ENCODE measurements around the gene LVRN. TPM values are rescaled to one million over a fixed set of nuclear protein-coding genes. Genes with fewer than 3 reads are reported as not detected.

Gene LVRN
- polyA plus RNA-seq, 3 donors: not detected

DNA sequence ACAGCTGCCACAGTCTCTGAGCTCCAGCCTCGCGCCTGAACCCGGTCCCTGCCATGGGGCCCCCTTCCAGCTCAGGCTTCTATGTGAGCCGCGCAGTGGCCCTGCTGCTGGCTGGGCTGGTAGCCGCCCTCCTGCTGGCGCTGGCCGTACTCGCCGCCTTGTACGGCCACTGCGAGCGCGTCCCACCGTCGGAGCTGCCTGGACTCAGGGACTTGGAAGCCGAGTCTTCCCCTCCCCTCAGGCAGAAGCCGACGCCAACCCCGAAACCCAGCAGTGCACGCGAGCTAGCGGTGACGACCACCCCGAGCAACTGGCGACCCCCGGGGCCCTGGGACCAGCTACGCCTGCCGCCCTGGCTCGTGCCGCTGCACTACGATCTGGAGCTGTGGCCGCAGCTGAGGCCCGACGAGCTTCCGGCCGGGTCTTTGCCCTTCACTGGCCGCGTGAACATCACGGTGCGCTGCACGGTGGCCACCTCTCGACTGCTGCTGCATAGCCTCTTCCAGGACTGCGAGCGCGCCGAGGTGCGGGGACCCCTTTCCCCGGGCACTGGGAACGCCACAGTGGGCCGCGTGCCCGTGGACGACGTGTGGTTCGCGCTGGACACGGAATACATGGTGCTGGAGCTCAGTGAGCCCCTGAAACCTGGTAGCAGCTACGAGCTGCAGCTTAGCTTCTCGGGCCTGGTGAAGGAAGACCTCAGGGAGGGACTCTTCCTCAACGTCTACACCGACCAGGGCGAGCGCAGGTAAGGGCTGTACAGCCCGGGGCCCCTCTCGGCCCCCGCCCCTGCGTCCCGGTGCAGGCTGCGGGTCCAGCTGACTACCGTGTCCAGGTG is 509 bp downstream of the LVRN start:
- H3K27ac Mint-ChIP-seq: no peak overlapping the region
- H3K27me3 Mint-ChIP-seq (ENCODE audit: low read depth in 3 of 3): peaks cover 70 to 80% (median 75%) of the 10 kb centered on the region in 3 donors
- no peak overlapping the region for H2AFZ ChIP-seq (ENCODE audit: insufficient read depth, low read depth, low read length, poor library complexity, severe bottlenecking)
- peaks cover 13% of the 10 kb centered on the region for H3K4me1 Mint-ChIP-seq
- no peak overlapping the region for H3K27ac ChIP-seq (ENCODE audit: low read depth in 1 of 2, low read length in 2 of 2)
- H3K27me3 ChIP-seq (ENCODE audit: control insufficient read depth in 2 of 2, insufficient read depth in 2 of 2, low read length in 2 of 2): peaks cover 59 to 86% of the 10 kb centered on the region in 2 donors
- intact Hi-C loops (cut with micrococcal nuclease): no loop called here
- no peak overlapping the region for H3K9ac ChIP-seq (ENCODE audit: insufficient read depth, low read length, poor library complexity, severe bottlenecking)
- H4K20me1 ChIP-seq (ENCODE audit: insufficient read depth, low read length): no peaks in the 10 kb centered on the region
- peak overlapping the region; percentile 44 to 76 for H3K4me3 Mint-ChIP-seq
- peaks cover 0 to 15% (median 3%) of the 10 kb centered on the region in 7 donors for H3K9me3 Mint-ChIP-seq
- H3K9me3 ChIP-seq (replicated peaks in 1 of 2; ENCODE audit: control insufficient read depth in 1 of 2, insufficient read depth in 1 of 2, low read length in 2 of 2): peaks cover 0 to 29% of the 10 kb centered on the region in 2 donors
- TF ChIP-seq, protein P1, sequence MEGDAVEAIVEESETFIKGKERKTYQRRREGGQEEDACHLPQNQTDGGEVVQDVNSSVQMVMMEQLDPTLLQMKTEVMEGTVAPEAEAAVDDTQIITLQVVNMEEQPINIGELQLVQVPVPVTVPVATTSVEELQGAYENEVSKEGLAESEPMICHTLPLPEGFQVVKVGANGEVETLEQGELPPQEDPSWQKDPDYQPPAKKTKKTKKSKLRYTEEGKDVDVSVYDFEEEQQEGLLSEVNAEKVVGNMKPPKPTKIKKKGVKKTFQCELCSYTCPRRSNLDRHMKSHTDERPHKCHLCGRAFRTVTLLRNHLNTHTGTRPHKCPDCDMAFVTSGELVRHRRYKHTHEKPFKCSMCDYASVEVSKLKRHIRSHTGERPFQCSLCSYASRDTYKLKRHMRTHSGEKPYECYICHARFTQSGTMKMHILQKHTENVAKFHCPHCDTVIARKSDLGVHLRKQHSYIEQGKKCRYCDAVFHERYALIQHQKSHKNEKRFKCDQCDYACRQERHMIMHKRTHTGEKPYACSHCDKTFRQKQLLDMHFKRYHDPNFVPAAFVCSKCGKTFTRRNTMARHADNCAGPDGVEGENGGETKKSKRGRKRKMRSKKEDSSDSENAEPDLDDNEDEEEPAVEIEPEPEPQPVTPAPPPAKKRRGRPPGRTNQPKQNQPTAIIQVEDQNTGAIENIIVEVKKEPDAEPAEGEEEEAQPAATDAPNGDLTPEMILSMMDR (IDR thresholded peaks at IDR 0.05): no peak
- DNase-seq: no peak
- WGBS (ENCODE audit: insufficient coverage): 3% methylated on average over 69 of the region's 71 CpGs
- H3K36me3 Mint-ChIP-seq: peaks cover 0 to 2% of the 10 kb centered on the region in 2 donors
- H3K4me1 ChIP-seq (ENCODE audit: control insufficient read depth in 1 of 2, insufficient read depth in 2 of 2, low read length in 2 of 2): peaks cover 6 to 9% of the 10 kb centered on the region in 2 donors
- H3K4me3 ChIP-seq (replicated peaks in 1 of 3; ENCODE audit: low read depth in 2 of 3, low read length in 3 of 3): peak overlapping the region in 1 of 3 experiments; percentile 40
- H3K36me3 ChIP-seq (replicated peaks in 1 of 2; ENCODE audit: control insufficient read depth in 1 of 2, insufficient read depth in 2 of 2, low read length in 2 of 2): no peaks in the 10 kb centered on the region
- peak overlapping the region; percentile 52 for H3K4me2 ChIP-seq (replicated peaks; ENCODE audit: extremely low read depth, low read length, poor library complexity, severe bottlenecking)
- H3K79me2 ChIP-seq (ENCODE audit: insufficient read depth, low read length): no peaks in the 10 kb centered on the region

DNA sequence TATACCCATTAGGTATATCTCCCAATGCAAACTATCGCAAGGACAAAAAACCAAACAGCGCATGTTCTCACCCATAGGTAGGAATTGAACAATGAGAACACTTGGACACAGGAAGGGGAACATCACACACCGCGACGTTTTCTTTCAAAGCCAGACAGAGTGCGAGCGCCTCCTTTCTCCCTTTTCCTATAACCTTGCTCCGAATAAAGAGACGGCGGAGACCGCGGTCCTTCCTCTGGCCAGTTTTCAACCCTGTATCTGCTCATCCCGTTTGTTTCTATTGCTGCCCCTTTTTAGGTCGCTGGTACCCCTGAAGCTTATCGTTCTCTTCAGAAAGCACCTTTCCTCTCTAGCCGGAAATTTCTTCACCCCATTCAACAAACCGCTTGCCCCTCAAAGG is 1.3 kb downstream of the LVRN start:
- Mint-ChIP-seq H3K27ac (no peak overlapping the region), H3K27me3 (ENCODE audit: low read depth in 3 of 3) (peaks cover 69 to 82% (median 76%) of the 10 kb centered on the region in 3 donors), H3K36me3 (peaks cover 0 to 2% of the 10 kb centered on the region in 2 donors), H3K4me3 (peak overlapping the region; percentile 24 to 76), H3K4me1 (peaks cover 13% of the 10 kb centered on the region), H3K9me3 (peaks cover 0 to 15% (median 3%) of the 10 kb centered on the region in 7 donors)
- Histone ChIP-seq H3K27ac (ENCODE audit: low read depth in 1 of 2, low read length in 2 of 2) (no peak overlapping the region), H3K4me1 (ENCODE audit: control insufficient read depth in 1 of 2, insufficient read depth in 2 of 2, low read length in 2 of 2) (peaks cover 6 to 9% of the 10 kb centered on the region in 2 donors), H2AFZ (ENCODE audit: insufficient read depth, low read depth, low read length, poor library complexity, severe bottlenecking) (no peak overlapping the region), H3K9ac (ENCODE audit: insufficient read depth, low read length, poor library complexity, severe bottlenecking) (no peak overlapping the region), H3K27me3 (ENCODE audit: control insufficient read depth in 2 of 2, insufficient read depth in 2 of 2, low read length in 2 of 2) (peaks cover 63 to 90% of the 10 kb centered on the region in 2 donors), H3K9me3 (replicated peaks in 1 of 2; ENCODE audit: control insufficient read depth in 1 of 2, insufficient read depth in 1 of 2, low read length in 2 of 2) (peaks cover 0 to 29% of the 10 kb centered on the region in 2 donors), H3K79me2 (ENCODE audit: insufficient read depth, low read length) (no peaks in the 10 kb centered on the region), H3K4me3 (replicated peaks in 1 of 3; ENCODE audit: low read depth in 2 of 3, low read length in 3 of 3) (no peak overlapping the region), H3K4me2 (replicated peaks; ENCODE audit: extremely low read depth, low read length, poor library complexity, severe bottlenecking) (no peak overlapping the region), H4K20me1 (ENCODE audit: insufficient read depth, low read length) (no peaks in the 10 kb centered on the region), H3K36me3 (replicated peaks in 1 of 2; ENCODE audit: control insufficient read depth in 1 of 2, insufficient read depth in 2 of 2, low read length in 2 of 2) (no peaks in the 10 kb centered on the region)
- intact Hi-C loops (cut with micrococcal nuclease): no loop called here
- TF ChIP-seq, protein P1 (IDR thresholded peaks at IDR 0.05): no peak
- DNase-seq: no peak
- 29% methylated on average over 15 of the region's 17 CpGs for WGBS (ENCODE audit: insufficient coverage)
